SKM-1 (cell line): Measurements from ENCODE around the gene IGFALS.
A peak's percentile ranks its signal among the peaks of the same experiment; 100 is the strongest.

Source experiments
- DNase-seq: peaks from one replicate; lab custom pipeline; 2025; ENCODE audit not compliant: unreplicated experiment; lab: John Stamatoyannopoulos, UW

IGFALS gene

DNA sequence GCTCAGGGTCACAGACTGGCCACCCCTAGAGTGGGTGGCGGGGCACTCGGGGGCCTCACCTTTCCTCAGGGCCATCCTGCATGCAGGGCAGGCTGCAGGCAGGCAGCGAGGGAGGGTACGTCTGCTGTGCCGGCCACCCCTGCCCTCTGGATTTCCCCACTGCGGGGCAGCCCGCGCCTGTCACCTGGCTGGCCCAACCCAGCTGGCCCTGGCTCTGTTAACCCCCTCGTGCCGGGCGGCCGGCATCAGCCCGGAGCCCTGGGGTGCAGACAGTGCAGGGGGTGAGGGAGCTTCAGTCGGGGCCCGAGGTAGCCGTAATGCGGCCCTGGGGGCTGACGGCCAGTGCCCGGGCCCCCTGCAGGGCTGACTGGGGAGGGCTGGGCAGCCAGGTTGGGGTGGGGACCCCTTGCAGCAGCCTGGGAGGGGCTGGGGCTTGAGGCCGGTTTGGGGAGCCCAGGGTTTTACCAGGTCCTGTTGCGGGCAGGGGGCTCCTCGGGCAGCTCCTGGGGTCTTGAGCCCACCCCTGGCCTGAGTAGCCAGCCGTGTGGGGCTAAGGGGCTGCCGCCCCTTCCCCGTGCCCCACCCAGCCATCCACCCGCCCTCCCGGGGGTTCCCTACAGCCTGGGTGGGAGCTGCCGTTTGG, at the start of gene IGFALS:
Gene IGFALS, minus strand, starts transcription at position 128 of the 643 bp plus-strand sequence. Its CDS starts 53 bp downstream, at position 75.
- no peak for DNase-seq

DNA sequence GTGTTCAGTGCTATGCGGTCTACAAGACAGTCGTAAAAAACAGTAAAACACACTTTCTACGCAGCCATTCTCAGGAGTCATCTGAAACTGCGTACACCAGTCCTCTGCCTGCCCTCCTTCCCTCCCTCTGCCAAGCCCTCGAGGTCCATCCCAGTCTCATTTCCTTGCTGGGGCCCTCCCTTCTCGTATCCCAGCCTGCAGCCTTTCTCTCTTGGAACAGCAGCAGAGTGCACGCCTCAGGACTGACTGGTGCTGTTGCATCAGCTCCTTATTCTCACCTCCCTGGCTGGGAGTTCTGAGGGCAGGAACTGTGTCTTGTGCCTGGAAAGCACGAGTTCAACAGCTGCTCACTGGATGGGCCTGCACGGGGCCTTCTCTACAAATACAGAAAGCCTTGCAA, 46.0 kb upstream of the IGFALS start:
- DNase-seq = no peak

GRCh38 chr16:1834096-1834495, 40.6 kb upstream of the IGFALS start:
- no peak for DNase-seq

- DNase-seq = no peak
Observed at GRCh38 chr16:1832838-1833454, 39.4 kb upstream of the IGFALS start.

DNA sequence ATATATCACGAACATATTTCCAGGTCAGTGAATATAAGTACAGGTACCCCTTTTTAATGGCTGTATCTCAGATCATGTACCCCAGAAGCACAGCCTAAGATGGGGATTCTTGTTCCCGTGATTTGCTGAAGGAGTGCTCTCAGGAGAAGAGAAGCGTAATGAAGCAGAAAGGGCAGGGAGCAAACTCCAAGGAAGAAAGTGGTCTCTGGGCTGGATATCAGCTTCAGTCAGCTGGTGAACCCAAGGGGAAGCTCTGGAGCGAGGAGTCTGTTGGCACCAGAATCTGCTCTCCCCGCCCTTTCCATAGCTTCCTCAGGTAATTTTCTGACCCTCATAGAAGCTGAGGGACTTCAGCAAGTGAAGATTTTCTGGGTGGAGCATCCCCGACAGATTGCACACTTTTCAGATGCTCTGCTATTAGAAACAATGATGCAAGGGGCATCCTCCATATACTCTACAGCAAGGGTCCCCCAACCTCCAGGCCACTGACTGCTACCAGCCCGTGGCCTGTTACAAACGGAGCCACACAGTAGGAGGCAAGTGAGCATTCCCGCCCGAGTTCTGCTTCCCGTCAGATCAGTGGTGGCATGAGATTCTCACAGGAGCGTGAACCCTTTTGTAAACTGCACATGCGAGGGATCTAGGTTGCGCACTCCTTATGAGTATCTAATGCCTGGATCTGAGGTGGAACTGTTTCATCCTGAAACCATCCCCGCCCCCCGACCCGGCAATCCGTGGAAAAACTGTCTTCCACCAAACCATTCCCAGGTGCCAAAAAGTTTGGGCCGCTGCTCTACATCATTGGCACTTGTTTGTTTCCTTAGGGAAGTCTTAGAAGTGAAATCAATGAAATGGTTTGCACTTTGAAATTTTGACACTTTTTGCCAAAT, 37.9 kb upstream of the IGFALS start:
- no peak for DNase-seq

DNA sequence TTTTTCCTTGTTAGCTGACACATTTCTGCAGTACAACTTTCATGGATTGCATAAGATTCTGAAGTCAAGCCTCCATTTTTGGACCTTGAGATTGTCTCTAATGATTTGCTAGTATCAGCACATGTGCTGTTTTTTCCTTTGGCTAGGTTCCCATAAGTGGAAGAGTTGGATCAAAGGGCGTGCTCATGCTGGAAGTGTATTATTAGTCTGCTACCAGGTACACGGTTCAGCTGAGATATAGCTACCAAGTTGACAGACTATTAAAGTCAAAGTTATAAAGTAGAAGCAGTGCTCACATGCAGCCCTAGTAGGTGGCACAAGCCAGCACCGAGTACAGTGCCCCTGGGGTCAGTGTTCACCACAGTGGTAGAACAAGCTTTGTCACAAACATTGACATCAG, 36.7 kb upstream of the IGFALS start:
- no peak for DNase-seq

DNA sequence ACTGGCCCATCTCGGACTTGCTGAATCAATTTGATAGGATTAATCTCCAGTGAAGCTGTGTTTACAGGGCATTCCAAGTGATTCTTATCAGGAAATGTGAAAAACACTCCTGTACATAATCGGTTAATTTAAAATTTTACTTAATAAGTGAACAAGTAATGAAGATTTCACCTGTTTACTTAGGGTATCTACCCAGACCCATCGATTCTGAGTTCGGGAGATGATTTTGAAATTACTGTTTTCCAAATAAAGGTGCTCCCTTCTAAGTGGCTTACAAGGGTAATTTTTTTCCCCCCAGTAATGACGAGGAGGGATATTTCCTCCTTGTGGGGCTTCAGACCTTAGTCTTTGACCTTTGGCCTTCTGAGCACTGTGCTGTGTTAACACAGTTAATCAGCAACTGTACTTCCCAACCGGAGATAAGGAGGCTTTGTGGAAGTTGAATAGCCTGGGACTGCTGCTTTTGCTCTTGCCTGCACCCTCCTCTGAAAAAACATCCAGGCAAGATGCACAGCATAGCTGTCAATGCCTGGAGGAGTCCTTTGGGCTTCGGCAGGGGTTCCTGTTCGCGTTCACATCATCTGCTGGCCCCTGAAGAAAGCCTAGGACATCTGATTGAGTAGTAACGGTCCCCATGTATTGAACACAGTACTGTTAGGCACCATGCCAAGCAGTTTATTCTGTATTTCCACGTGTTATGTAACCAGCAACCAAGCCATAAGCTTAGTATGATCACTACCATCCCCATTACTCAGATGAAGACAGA, 35.3 kb upstream of the IGFALS start:
- DNase-seq = no peak

- peak; percentile 86 for DNase-seq
Observed at GRCh38 chr16:1826691-1827573, 33.4 kb upstream of the IGFALS start, which contains the start of the genes FAHD1 and HAGH. Gene FAHD1, plus strand, starts transcription at chr16:1827206. Its CDS starts 33 bp downstream, at chr16:1827239. Gene HAGH, minus strand, starts transcription at chr16:1826825. Its CDS starts 38 bp downstream, at chr16:1826787.

GRCh38 chr16:1825864-1826690, 32.6 kb upstream of the IGFALS start:
- peak; percentile 36 for DNase-seq

DNA sequence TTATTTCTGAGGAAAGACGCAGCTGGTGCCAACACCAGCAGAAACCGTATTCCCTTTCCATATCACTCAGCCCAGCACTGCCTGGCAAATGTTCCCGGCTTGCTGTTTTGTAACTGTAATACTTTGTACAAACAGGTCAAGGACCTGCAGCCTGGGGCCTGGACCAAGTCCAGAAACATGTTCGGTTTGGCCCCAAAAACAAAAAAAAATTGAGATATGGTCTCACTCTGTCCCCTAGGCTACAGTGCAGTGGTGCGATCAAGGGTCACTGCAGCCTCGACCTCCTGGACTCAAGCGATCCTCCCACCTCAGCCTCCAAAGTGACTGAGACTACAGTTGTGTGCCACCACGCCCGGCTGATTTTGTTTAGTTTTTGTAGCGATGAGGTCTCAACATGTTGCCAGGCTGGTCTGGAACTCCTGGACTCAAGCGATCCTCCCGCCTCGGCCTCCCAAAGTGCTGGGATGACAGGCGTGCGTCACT, 31.9 kb upstream of the IGFALS start:
- DNase-seq = no peak

GRCh38 chr16:1823821-1824220, 30.3 kb upstream of the IGFALS start:
- DNase-seq = no peak

- no peak for DNase-seq
Observed at GRCh38 chr16:1822801-1823200, 29.3 kb upstream of the IGFALS start.

- no peak for DNase-seq
Observed at GRCh38 chr16:1821861-1822611, 28.5 kb upstream of the IGFALS start.

DNA sequence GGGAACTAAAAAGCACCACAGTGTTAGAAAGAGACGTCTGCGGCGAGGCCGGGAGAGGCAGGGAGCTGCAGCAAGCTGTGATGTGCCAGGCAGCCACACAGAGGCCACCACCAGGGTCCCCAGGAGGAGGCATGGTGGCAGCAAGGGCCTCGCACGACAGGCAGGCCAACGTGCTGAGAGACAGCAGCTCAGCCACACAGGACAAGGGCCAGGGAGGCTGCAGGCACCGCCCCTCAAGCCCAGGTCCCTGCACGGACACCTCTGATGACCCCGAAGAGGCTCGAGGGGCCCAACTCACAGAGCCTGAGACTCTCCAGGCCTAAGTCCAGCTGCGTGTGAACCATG, 27.4 kb upstream of the IGFALS start:
- no peak for DNase-seq

DNA sequence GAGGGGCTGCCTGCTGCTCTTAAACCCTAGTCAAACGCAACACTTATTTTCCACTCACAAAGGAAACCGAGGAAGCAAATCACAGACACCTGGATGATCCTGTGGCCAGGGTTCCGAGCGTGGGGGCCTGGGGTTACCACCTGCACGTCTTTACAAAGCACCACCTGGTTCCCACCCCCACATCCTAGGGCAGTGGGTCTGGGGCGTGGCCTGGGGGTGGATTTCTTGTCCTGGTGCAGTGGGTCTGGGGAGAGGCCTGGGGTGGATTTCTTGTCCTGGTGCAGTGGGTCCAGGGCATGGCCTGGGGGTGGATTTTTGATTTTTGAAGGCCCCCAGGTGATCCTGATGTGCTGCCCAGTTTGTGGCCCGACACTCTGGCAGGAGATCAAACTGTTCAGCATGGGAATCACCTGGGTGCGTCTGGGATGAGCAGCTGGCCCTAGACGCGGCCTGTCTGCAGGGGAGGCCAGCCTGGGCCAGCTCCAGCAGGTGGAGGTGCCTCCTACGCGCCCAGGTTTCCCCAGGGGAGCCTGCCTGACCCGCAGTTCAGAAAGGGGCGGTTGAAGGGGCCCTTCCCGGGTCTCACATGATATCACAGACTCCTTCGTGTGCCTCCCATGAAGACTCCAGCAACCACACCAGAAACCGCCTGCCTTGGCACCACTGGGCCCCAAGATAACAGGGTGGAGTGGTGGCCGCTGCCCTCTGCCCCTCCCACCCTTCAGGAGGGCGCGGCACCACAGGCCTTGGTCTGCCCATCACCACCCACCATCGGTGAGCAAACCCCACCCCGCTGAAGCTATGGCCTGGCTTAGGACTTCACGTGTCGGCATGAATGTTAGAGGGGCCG, 26.8 kb upstream of the IGFALS start:
- no peak for DNase-seq

DNA sequence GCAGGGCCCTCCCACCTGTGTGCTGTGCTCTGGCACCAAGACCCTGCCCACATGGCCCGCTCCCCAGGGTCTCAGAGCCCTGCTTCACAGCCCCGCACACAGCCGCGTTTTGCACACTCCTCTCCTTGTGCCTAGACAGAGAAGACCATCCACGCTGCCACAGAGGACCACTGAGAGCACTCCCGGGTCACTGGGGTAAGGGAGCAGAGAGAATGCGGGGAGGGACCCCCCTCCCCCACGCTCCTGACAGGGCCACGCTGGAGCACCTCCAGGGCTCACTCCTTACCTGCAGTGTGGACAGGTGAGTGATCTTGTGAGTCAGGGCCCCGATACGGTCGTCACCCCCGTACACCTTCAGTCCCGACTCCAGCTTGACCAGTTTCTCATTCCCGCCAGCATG, 26.1 kb upstream of the IGFALS start:
- DNase-seq = no peak

DNA sequence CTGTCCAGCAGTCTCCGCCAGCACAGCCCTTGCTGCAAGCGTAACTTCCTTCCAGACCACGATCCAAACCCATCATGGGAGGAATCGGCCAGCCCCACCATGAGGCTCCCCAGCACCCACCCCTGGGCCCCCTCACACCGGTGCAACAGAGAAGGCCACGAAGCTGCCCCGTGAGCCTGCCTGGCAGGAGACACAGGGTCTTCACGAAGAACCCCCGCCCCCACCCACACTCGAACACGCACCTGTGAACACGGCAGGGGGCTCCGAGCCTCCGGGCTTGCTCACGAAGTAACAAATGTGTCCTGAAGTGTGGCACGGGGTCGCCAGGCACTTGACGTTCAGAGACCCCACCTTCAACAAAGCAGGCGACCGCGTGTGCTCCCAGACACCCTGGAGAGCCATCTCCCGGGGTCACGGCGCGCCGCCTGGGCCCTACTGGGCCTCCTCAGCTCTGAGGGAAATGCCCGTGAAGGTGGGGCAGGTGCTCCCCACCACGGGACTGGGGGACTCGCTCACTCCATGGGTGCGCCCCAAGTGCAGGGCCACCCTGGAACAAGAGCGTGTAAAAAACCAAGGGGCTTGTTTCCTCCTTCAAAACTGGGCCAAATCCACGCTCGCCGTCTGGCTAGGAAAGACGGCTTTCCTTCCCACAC, 25.5 kb upstream of the IGFALS start:
- no peak for DNase-seq
